Upper lobe of right lung (tissue), 1 donor: Measurements from ENCODE around the gene TESK1. TPM values are rescaled to one million over a fixed set of nuclear protein-coding genes. Genes with fewer than 3 reads are reported as not detected.

Source experiments
- ATAC-seq: fragments of 200-7000 bp; cut with Tn5 transposase; one replicate; pipeline ENCODE4 v1.9.1; 2020; ENCODE audit warnings: mild to moderate bottlenecking, moderate library complexity
- DNase-seq: peaks from one replicate; pipeline ENCODE4 v3.0.0-alpha.2; 2020
- H3K27ac ChIP-seq: fragments of 200-600 bp; one replicate; pipeline ENCODE4 v1.8.0; 2022
- H3K27me3 ChIP-seq: fragments of 200-600 bp; one replicate; pipeline ENCODE4 v1.8.0; 2022; ENCODE audit warnings: mild to moderate bottlenecking
- H3K36me3 ChIP-seq: fragments of 200-600 bp; one replicate; pipeline ENCODE4 v1.8.0; 2022
- H3K4me1 ChIP-seq: fragments of 200-600 bp; one replicate; pipeline ENCODE4 v1.8.0; 2022
- H3K4me3 ChIP-seq: fragments of 200-600 bp; one replicate; pipeline ENCODE4 v1.8.0; 2022; ENCODE audit warnings: mild to moderate bottlenecking
- H3K9me3 ChIP-seq: fragments of 200-600 bp; one replicate; pipeline ENCODE4 v1.8.0; 2022
- intact Hi-C: fragments of 100-400 bp; cut with DNase I; formaldehyde crosslinking; loops from one replicate; pipeline ENCODE4 v1.11.0; 2022
- total RNA-seq: library from RNA; stranded (reverse); fragmentation: NEBNext Ultra II Directional; extraction: Animal tissue kit (Norgen Biotek cat#: 25700); gene quantifications from one replicate; pipeline ENCODE4 v1.2.1, GENCODE V29; 2021
- TF ChIP-seq, protein P1 (sequence below): fragments of 200-600 bp; IDR thresholded peaks from one replicate; pipeline ENCODE4 v1.8.0; 2022; ENCODE audit warnings: antibody characterized with exemption
- donor health status: DM: no; HTN: yes; CAD: no; lungs with severe emphysema.

Gene TESK1
- total RNA-seq, 1 donor from 2014 or later, result 43.9 TPM

DNA sequence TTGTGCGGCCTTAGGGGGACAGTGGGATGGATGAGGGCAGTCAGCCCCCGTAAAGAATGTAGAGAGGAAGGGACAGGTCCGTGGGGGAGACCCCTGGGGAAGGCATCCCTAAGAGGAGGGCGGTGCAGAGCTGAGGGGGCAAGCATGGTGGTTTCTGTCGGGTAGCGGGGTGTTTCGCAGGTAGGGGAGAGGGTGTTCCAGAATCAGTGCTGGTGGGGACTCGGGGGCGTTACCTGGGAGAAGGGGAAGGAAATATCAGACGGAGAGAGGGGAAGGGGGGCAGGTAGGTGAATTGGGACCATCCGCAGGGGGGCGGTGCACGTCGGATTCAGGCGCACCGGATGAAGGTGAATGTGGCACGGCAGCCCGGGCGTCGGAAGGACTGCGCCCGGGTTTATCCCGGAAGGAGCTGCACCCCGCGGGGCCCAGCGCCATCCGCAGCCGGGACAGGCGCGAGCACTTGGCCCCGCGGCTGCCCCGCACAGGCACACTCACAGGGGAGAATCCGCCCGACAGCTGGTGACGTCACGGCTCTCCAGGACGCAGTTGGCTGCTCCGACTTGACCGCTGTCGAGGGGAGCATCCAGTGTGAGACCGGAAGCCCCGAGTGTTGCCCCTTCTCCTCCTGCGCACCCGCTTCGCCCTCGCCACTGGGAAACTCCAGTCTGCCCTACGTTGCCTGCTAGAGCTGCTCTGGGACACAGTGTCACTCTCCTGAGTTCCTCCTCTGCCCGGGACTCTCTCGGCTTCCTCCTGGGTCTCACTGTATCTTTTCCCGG, 11.8 kb downstream of the TESK1 start:
- intact Hi-C loops, result no loop called here
- ATAC-seq (peak; percentile 79), DNase-seq (peak; percentile 89)
- Histone ChIP-seq H3K36me3 (no peaks in the 10 kb centered on the region), H3K4me3 (peak overlapping the region; percentile 52), H3K9me3 (no peaks in the 10 kb centered on the region), H3K27me3 (no peaks in the 10 kb centered on the region), H3K4me1 (peaks cover 11% of the 10 kb centered on the region), H3K27ac (peak overlapping the region; percentile 51)
- TF ChIP-seq, protein P1, sequence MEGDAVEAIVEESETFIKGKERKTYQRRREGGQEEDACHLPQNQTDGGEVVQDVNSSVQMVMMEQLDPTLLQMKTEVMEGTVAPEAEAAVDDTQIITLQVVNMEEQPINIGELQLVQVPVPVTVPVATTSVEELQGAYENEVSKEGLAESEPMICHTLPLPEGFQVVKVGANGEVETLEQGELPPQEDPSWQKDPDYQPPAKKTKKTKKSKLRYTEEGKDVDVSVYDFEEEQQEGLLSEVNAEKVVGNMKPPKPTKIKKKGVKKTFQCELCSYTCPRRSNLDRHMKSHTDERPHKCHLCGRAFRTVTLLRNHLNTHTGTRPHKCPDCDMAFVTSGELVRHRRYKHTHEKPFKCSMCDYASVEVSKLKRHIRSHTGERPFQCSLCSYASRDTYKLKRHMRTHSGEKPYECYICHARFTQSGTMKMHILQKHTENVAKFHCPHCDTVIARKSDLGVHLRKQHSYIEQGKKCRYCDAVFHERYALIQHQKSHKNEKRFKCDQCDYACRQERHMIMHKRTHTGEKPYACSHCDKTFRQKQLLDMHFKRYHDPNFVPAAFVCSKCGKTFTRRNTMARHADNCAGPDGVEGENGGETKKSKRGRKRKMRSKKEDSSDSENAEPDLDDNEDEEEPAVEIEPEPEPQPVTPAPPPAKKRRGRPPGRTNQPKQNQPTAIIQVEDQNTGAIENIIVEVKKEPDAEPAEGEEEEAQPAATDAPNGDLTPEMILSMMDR, result peak; percentile 11

DNA sequence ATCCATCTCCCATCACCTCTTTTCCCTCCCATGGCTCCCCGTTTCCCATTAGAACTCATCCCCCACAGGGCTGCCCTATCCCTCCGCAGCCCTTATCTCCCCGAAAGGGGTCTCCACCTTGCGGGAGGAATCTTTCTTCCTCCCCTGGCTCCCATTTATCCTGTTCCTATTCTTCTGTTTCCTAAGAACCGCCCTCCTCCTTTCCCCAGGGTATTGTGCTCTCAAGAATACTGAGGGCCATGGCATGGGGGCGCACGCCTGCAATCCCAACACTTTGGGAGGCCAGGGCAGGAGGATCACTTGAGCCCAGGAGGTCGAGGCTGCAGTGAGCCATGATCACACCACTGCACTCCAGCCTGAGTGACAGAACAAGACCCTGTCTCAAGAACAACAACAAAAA, 12.5 kb downstream of the TESK1 start:
- Histone ChIP-seq H3K27ac (peak overlapping the region; percentile 51), H3K4me3 (peak overlapping the region; percentile 52)
- no peak for ATAC-seq

DNA sequence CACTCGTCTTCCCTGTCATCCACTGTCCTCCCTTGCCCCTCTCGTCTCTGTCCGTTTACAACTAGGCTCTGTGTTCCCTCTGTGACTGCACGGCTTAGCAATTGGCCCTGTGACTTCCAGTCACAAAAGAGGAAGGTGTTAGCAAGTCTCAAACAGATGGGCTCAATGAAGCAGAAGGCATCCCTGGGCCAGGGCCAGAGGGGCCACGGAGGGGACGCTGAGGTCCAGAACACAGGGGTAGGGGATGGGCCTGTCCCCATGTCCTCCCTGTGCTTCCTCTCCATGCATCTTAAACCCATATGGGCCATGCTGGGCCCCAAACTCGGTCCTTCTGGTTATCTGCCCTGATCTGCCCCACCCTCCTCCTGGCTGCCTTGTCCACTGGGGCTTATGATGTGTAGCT, 13.3 kb downstream of the TESK1 start, which contains the start of gene CD72:
Gene CD72, minus strand, starts transcription at position 89 of the 403 bp plus-strand sequence. CDS start 110 bp downstream, outside the sequence.
- H3K4me1 ChIP-seq, result peaks cover 11% of the 10 kb centered on the region
- TF ChIP-seq, protein P1, result no peak
- H3K9me3 ChIP-seq, result no peaks in the 10 kb centered on the region
- peak; percentile 57 for ATAC-seq
- no peak for DNase-seq
- H3K27me3 ChIP-seq, result no peaks in the 10 kb centered on the region
- H3K36me3 ChIP-seq, result no peaks in the 10 kb centered on the region
- intact Hi-C loops, result no loop called here
- H3K4me3 ChIP-seq, result peak within 1 kb of the TSS; percentile 52
- H3K27ac ChIP-seq, result peak within 1 kb of the TSS; percentile 51

More for the DNA sequence above, 12.5 kb downstream of the TESK1 start:
- intact Hi-C loops, result no loop called here
- peaks cover 11% of the 10 kb centered on the region for H3K4me1 ChIP-seq
- no peaks in the 10 kb centered on the region for H3K27me3 ChIP-seq
- TF ChIP-seq, protein P1, result no peak
- DNase-seq, result no peak
- no peaks in the 10 kb centered on the region for H3K9me3 ChIP-seq
- H3K36me3 ChIP-seq, result no peaks in the 10 kb centered on the region

DNA sequence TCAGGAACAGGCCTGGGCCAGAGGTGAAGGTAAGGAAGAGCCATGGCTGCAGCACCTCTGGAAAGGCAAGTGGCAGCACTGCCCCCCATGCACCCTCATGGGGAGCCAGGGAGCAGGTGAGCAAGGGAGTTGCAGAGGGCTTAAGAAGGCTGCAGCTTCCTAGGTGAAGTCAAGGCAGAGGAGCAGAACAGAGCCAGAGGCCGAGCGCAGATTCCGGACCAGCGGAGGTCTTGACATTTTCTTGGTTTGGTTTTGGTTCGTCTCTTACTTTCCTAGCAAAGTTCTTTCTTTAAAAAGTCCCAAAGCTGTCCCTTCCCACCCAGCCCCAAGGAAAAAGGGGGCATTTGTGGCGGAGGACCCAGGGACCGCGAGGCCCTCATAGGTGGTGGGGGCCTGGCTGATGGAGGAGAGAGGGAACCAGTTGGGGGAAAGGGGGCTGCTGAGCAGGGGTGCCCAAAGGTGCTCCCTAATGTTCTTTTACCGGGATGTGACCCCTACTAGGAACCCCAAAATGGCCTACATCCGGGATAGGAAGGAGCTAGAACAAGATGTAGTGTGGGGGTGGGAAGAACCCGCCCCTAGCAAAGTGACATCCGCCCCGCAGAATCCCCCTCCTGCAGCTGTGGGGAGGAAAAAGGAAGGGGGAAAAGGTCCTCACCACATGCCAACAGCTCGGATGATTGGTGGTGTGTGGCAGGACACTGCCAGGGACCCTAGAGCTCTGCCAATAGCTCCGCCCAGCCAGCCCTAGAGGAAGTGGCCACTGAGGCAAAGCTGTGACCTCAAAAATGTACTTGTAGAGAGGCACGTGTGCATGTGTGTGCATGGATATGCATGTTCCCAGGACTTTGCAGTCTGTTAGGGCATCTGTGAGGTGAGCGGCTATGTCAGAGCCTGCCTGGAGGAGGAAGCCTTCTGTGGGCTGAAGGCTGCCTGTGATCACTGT, 14.1 kb downstream of the TESK1 start:
- peak overlapping the region; percentile 36 for H3K27ac ChIP-seq
- H3K4me3 ChIP-seq, result no peak overlapping the region
- ATAC-seq (peak; percentile 45), DNase-seq (no peak)
- intact Hi-C loops, result no loop called here
- H3K9me3 ChIP-seq, result no peaks in the 10 kb centered on the region
- H3K36me3 ChIP-seq, result no peaks in the 10 kb centered on the region
- H3K27me3 ChIP-seq, result no peaks in the 10 kb centered on the region
- peaks cover 11% of the 10 kb centered on the region for H3K4me1 ChIP-seq
- TF ChIP-seq, protein P1, result no peak

DNA sequence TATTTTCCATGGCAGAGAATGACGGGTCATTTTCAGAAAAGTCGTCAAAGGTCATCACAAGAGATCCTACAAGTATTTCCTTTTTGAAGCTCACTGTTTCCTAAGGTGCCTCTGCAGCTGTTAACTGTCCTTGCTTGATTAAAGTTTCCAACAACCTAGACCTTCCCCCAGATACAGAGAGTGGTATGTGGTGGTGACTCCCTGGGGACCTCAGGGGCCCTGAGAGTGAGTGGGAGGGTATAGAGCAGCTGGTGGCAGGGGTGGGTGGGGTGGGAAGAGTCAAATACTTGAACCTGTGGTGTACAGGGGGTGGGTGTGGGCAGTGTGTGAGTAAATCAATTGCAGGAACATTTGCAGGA, 14.7 kb downstream of the TESK1 start:
- intact Hi-C loops, result no loop called here

More for the DNA sequence above, 14.7 kb downstream of the TESK1 start:
- TF ChIP-seq, protein P1, result no peak
- Histone ChIP-seq H3K27ac (peak overlapping the region; percentile 36), H3K36me3 (no peaks in the 10 kb centered on the region), H3K9me3 (no peaks in the 10 kb centered on the region), H3K4me3 (no peak overlapping the region), H3K4me1 (peaks cover 11% of the 10 kb centered on the region), H3K27me3 (no peaks in the 10 kb centered on the region)
- ATAC-seq (no peak), DNase-seq (no peak)
